HEK293 (cell line): ENCODE measurements around the gene OR8D2.

Experiments
- CTCF ChIA-PET: fragments of 350-600 bp; formaldehyde crosslinking; extraction: SDS; loops from one replicate; lab custom pipeline; 2021; ENCODE audit warnings: antibody characterized with exemption; lab: Yijun Ruan, JAX
- POLR2A ChIA-PET: fragments of 300-600 bp; formaldehyde crosslinking; extraction: SDS; loops from one replicate; lab custom pipeline; 2020; ENCODE audit warnings: antibody characterized with exemption, inconsistent platforms; lab: Yijun Ruan, JAX
- H3K27ac ChIP-seq: fragments of 200-500 bp; sonication (Bioruptor generic); 2 replicates; pipeline ENCODE4 v1.5.1; 2014; ENCODE audit warnings: low read depth, low read length, control low read depth, inconsistent platforms; ENCODE audit errors: extremely low read depth
- H3K36me3 ChIP-seq, 2 experiments: fragments of 200-500 bp in 1 of 2; sonication (Bioruptor generic) in 1 of 2; 1 replicate in 1 of 2; 2 replicates in 1 of 2; pipeline ENCODE4 v1.5.1; 2014 to 2017; ENCODE audit warnings: inconsistent platforms in 2 of 2, low read length in 2 of 2; ENCODE audit not compliant: control insufficient read depth in 2 of 2, insufficient read depth in 1 of 2
- H3K4me1 ChIP-seq: fragments of 200-500 bp; sonication (Bioruptor generic); 2 replicates; pipeline ENCODE4 v1.5.1; 2014; ENCODE audit warnings: mild to moderate bottlenecking, low read length, inconsistent platforms; ENCODE audit not compliant: control insufficient read depth, insufficient read depth
- H3K4me3 ChIP-seq: 2 replicates; pipeline ENCODE4 v1.5.1; 2011; ENCODE audit warnings: low read depth, mild to moderate bottlenecking, control low read depth, low read length, moderate library complexity
- H3K9me3 ChIP-seq: fragments of 200-500 bp; sonication (Bioruptor generic); 2 replicates; pipeline ENCODE4 v1.5.1; 2014; ENCODE audit warnings: low read depth, low read length, inconsistent platforms; ENCODE audit not compliant: control insufficient read depth, insufficient read depth
- ELK4 ChIP-seq: IDR thresholded peaks from 2 replicates; pipeline ENCODE4 v1.6.1; 2011; ENCODE audit warnings: mild to moderate bottlenecking, low read depth, low read length, borderline replicate concordance
- KLF10 ChIP-seq: fragments of 450-650 bp; IDR thresholded peaks from 2 replicates; pipeline ENCODE4 v1.5.1; 2018; ENCODE audit warnings: missing biosample characterization, mild to moderate bottlenecking, missing genetic modification characterization
- KLF9 ChIP-seq: fragments of 450-650 bp; formaldehyde crosslinking; IDR thresholded peaks from 2 replicates; pipeline ENCODE4 v1.5.1; 2016; ENCODE audit warnings: missing biosample characterization, missing genetic modification characterization, low read depth
- MEIS1 ChIP-seq: sonication (generic); formaldehyde crosslinking; IDR thresholded peaks from 2 replicates; pipeline ENCODE4 v1.8.1; 2022; ENCODE audit warnings: missing genetic modification reagents, mild to moderate bottlenecking, borderline replicate concordance
- REPIN1 ChIP-seq: fragments of 450-650 bp; formaldehyde crosslinking; IDR thresholded peaks from 2 replicates; pipeline ENCODE4 v1.5.1; 2017; ENCODE audit warnings: missing biosample characterization, missing genetic modification characterization, low read depth
- SP3 ChIP-seq: fragments of 450-650 bp; formaldehyde crosslinking; IDR thresholded peaks from 2 replicates; pipeline ENCODE4 v1.5.1; 2016; ENCODE audit warnings: missing biosample characterization, missing genetic modification characterization
- ZFP41 ChIP-seq: fragments of 450-650 bp; formaldehyde crosslinking; IDR thresholded peaks from 2 replicates; pipeline ENCODE4 v1.5.1; 2016; ENCODE audit warnings: missing biosample characterization, missing genetic modification characterization, borderline replicate concordance
- ZIC2 ChIP-seq: fragments of 450-650 bp; formaldehyde crosslinking; IDR thresholded peaks from 2 replicates; pipeline ENCODE4 v1.5.1; 2016; ENCODE audit warnings: missing biosample characterization, missing genetic modification characterization
- ZNF140 ChIP-seq: fragments of 450-650 bp; formaldehyde crosslinking; IDR thresholded peaks from 2 replicates; pipeline ENCODE4 v1.5.1; 2016; ENCODE audit warnings: missing biosample characterization, missing genetic modification characterization
- ZNF148 ChIP-seq: fragments of 450-650 bp; formaldehyde crosslinking; IDR thresholded peaks from 2 replicates; pipeline ENCODE4 v1.5.0; 2017; ENCODE audit warnings: missing biosample characterization, missing genetic modification characterization, borderline replicate concordance
- ZNF248 ChIP-seq: fragments of 450-650 bp; formaldehyde crosslinking; IDR thresholded peaks from 2 replicates; pipeline ENCODE4 v1.5.1; 2017; ENCODE audit warnings: missing biosample characterization, missing genetic modification characterization
- ZNF324 ChIP-seq: fragments of 450-650 bp; formaldehyde crosslinking; IDR thresholded peaks from 2 replicates; pipeline ENCODE4 v1.5.1; 2016; ENCODE audit warnings: missing biosample characterization, missing genetic modification characterization
- ZNF354C ChIP-seq: fragments of 450-650 bp; formaldehyde crosslinking; IDR thresholded peaks from 2 replicates; pipeline ENCODE4 v1.5.1; 2016; ENCODE audit warnings: missing biosample characterization, missing genetic modification characterization, low read depth, borderline replicate concordance
- ZNF362 ChIP-seq: fragments of 450-650 bp; formaldehyde crosslinking; IDR thresholded peaks from 2 replicates; pipeline ENCODE4 v1.5.1; 2016; ENCODE audit warnings: missing biosample characterization, missing genetic modification characterization
- ZNF654 ChIP-seq: fragments of 450-650 bp; formaldehyde crosslinking; IDR thresholded peaks from 2 replicates; pipeline ENCODE4 v1.5.1; 2016; ENCODE audit warnings: low read depth, missing biosample characterization, missing genetic modification characterization
- ZNF707 ChIP-seq: fragments of 450-650 bp; formaldehyde crosslinking; IDR thresholded peaks from 2 replicates; pipeline ENCODE4 v1.5.1; 2016; ENCODE audit warnings: missing biosample characterization, missing genetic modification characterization
- ZXDB ChIP-seq: fragments of 450-650 bp; formaldehyde crosslinking; IDR thresholded peaks from 2 replicates; pipeline ENCODE4 v1.5.1; 2016; ENCODE audit warnings: missing biosample characterization, missing genetic modification characterization
- TF ChIP-seq, protein P1 (sequence below): fragments of 450-650 bp; formaldehyde crosslinking; IDR thresholded peaks from 2 replicates; pipeline ENCODE4 v1.5.1; 2016; ENCODE audit warnings: missing biosample characterization, missing genetic modification characterization
- TF ChIP-seq, protein P2 (sequence below): fragments of 450-650 bp; formaldehyde crosslinking; optimal IDR thresholded peaks from 2 replicates; pipeline ENCODE3; 2016; ENCODE audit warnings: missing biosample characterization, mild to moderate bottlenecking, missing genetic modification characterization
- TF ChIP-seq, protein P3 (sequence below): fragments of 450-650 bp; IDR thresholded peaks from 2 replicates; pipeline ENCODE4 v1.5.1; 2018; ENCODE audit warnings: missing biosample characterization, mild to moderate bottlenecking, missing genetic modification characterization
- TF ChIP-seq, protein P4 (sequence below): fragments of 450-650 bp; formaldehyde crosslinking; conservative IDR thresholded peaks from 2 replicates; pipeline ENCODE4 v1.5.1; 2016; ENCODE audit warnings: low read depth, missing biosample characterization, missing genetic modification characterization
- TF ChIP-seq, protein P5 (sequence below): fragments of 450-650 bp; IDR thresholded peaks from 2 replicates; pipeline ENCODE4 v1.5.1; 2018; ENCODE audit warnings: missing biosample characterization, missing genetic modification characterization

OR8D2 gene

DNA sequence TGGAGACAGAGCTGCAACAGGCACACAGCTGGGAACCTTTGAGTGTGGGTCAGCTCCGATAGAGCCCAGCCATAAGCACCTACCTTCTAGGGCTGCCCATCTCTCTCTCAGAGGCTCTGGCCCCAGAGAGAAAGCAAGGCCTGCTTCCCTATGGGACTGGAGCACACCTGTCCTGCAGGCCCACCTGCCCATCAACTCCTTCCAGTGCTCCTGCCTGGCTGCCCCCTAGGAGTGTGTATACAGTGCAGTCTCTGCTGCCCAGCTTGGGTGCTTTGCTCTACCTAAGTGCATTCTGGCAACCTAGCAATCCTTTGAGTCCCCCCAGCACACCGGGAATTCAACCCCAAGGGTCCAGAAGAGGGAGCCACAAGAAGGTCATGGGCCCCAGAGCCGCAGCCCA is 42.8 kb downstream of the OR8D2 start:
- CTCF ChIA-PET, result interaction anchor here (0.6 to 1.2 kb wide), 2 partner anchors 207 to 676 kb away, joined by 3 read pairs; no protein-coding TSS in a partner anchor
- POLR2A ChIA-PET, result no interaction called here

GRCh38 chr11:124276081-124276480 is 43.9 kb downstream of the OR8D2 start:
- no peak overlapping the region for H3K27ac ChIP-seq
- H3K4me3 ChIP-seq, result no peak overlapping the region
- no peaks in the 10 kb centered on the region for H3K9me3 ChIP-seq
- ChIA-PET CTCF (no interaction called here), POLR2A (no interaction called here)
- H3K4me1 ChIP-seq, result no peaks in the 10 kb centered on the region
- no peaks in the 10 kb centered on the region for H3K36me3 ChIP-seq
- TF ChIP-seq, protein P1, sequence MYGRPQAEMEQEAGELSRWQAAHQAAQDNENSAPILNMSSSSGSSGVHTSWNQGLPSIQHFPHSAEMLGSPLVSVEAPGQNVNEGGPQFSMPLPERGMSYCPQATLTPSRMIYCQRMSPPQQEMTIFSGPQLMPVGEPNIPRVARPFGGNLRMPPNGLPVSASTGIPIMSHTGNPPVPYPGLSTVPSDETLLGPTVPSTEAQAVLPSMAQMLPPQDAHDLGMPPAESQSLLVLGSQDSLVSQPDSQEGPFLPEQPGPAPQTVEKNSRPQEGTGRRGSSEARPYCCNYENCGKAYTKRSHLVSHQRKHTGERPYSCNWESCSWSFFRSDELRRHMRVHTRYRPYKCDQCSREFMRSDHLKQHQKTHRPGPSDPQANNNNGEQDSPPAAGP (tag by site-specific recombination), result no peak
- TF ChIP-seq, protein P2, sequence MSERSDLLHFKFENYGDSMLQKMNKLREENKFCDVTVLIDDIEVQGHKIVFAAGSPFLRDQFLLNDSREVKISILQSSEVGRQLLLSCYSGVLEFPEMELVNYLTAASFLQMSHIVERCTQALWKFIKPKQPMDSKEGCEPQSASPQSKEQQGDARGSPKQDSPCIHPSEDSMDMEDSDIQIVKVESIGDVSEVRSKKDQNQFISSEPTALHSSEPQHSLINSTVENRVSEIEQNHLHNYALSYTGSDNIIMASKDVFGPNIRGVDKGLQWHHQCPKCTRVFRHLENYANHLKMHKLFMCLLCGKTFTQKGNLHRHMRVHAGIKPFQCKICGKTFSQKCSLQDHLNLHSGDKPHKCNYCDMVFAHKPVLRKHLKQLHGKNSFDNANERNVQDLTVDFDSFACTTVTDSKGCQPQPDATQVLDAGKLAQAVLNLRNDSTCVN (tag by site-specific recombination), result no peak
- no peak for TF ChIP-seq ZNF324 (tag by site-specific recombination)
- no peak for TF ChIP-seq REPIN1 (tag by site-specific recombination)
- no peak for TF ChIP-seq ZNF148 (tag by site-specific recombination)
- no peak for TF ChIP-seq ZNF140 (tag by site-specific recombination)
- TF ChIP-seq, protein P3, sequence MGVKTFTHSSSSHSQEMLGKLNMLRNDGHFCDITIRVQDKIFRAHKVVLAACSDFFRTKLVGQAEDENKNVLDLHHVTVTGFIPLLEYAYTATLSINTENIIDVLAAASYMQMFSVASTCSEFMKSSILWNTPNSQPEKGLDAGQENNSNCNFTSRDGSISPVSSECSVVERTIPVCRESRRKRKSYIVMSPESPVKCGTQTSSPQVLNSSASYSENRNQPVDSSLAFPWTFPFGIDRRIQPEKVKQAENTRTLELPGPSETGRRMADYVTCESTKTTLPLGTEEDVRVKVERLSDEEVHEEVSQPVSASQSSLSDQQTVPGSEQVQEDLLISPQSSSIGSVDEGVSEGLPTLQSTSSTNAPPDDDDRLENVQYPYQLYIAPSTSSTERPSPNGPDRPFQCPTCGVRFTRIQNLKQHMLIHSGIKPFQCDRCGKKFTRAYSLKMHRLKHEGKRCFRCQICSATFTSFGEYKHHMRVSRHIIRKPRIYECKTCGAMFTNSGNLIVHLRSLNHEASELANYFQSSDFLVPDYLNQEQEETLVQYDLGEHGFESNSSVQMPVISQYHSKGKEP (tag by site-specific recombination), result no peak
- TF ChIP-seq KLF9, result no peak
- TF ChIP-seq MEIS1 (CRISPR knock-in tag), result no peak
- no peak for TF ChIP-seq ZNF707
- TF ChIP-seq ZXDB (tag by site-specific recombination), result no peak
- TF ChIP-seq ZNF362 (tag by site-specific recombination), result no peak
- no peak for TF ChIP-seq ZNF654 (tag by site-specific recombination)
- TF ChIP-seq, protein P4, sequence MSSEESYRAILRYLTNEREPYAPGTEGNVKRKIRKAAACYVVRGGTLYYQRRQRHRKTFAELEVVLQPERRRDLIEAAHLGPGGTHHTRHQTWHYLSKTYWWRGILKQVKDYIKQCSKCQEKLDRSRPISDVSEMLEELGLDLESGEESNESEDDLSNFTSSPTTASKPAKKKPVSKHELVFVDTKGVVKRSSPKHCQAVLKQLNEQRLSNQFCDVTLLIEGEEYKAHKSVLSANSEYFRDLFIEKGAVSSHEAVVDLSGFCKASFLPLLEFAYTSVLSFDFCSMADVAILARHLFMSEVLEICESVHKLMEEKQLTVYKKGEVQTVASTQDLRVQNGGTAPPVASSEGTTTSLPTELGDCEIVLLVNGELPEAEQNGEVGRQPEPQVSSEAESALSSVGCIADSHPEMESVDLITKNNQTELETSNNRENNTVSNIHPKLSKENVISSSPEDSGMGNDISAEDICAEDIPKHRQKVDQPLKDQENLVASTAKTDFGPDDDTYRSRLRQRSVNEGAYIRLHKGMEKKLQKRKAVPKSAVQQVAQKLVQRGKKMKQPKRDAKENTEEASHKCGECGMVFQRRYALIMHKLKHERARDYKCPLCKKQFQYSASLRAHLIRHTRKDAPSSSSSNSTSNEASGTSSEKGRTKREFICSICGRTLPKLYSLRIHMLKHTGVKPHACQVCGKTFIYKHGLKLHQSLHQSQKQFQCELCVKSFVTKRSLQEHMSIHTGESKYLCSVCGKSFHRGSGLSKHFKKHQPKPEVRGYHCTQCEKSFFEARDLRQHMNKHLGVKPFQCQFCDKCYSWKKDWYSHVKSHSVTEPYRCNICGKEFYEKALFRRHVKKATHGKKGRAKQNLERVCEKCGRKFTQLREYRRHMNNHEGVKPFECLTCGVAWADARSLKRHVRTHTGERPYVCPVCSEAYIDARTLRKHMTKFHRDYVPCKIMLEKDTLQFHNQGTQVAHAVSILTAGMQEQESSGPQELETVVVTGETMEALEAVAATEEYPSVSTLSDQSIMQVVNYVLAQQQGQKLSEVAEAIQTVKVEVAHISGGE (tag by site-specific recombination), result no peak
- TF ChIP-seq KLF10 (tag by site-specific recombination), result no peak

More for the DNA sequence above, 42.8 kb downstream of the OR8D2 start:
- Histone ChIP-seq H3K4me1 (no peaks in the 10 kb centered on the region), H3K27ac (no peak overlapping the region), H3K36me3 (no peaks in the 10 kb centered on the region), H3K9me3 (no peaks in the 10 kb centered on the region), H3K4me3 (no peak overlapping the region)
- TF ChIP-seq ZFP41 (tag by site-specific recombination) (no peak), ZNF248 (no peak), ZNF354C (tag by site-specific recombination) (no peak), ELK4 (no peak), SP3 (tag by site-specific recombination) (no peak), ZIC2 (tag by site-specific recombination) (no peak)
- TF ChIP-seq, protein P5, sequence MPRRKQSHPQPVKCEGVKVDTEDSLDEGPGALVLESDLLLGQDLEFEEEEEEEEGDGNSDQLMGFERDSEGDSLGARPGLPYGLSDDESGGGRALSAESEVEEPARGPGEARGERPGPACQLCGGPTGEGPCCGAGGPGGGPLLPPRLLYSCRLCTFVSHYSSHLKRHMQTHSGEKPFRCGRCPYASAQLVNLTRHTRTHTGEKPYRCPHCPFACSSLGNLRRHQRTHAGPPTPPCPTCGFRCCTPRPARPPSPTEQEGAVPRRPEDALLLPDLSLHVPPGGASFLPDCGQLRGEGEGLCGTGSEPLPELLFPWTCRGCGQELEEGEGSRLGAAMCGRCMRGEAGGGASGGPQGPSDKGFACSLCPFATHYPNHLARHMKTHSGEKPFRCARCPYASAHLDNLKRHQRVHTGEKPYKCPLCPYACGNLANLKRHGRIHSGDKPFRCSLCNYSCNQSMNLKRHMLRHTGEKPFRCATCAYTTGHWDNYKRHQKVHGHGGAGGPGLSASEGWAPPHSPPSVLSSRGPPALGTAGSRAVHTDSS, result no peak
